Endothelial cell of umbilical vein (primary cell): ENCODE results near the gene CSH2. TPM values are rescaled to one million over a fixed set of nuclear protein-coding genes. Genes with fewer than 3 reads are reported as not detected.
A peak's percentile ranks its signal among the peaks of the same experiment; 100 is the strongest.
"Not testable (repeated sequence)": the region's sequence is repeated elsewhere in the genome, so short reads cannot be mapped to it uniquely, and the experiment has no call there.

ENCODE experiments used
- BruUV-seq: library from RNA; stranded (reverse); fragments of 400-500 nt; replicated peaks from 2 replicates; lab custom pipeline; 2021; lab: Mats Ljungman, UMichigan
- CTCF ChIA-PET: fragments of 300-600, 350-600 bp; sonication (Branson Sonifier 250); formaldehyde crosslinking; loops from one replicate; lab custom pipeline; 2021; ENCODE audit warnings: antibody characterized with exemption, inconsistent platforms; lab: Charles Lee
- POLR2A ChIA-PET: fragments of 300-600, 350-600 bp; sonication (Branson Sonifier 250); formaldehyde crosslinking; loops from one replicate; lab custom pipeline; 2021; ENCODE audit warnings: antibody characterized with exemption, inconsistent platforms; lab: Charles Lee
- DNase-seq: peaks from one replicate; pipeline ENCODE4 v3.0.0-alpha.2; 2011; ENCODE audit warnings: low read depth, low spot score
- FAIRE-seq: peaks from 2 replicates; lab custom pipeline; 2011; peaks lifted over from hg19 to GRCh38; lab: Jason Lieb, UNC
- H2AFZ ChIP-seq: 2 replicates; pipeline ENCODE4 v1.6.0; 2012; ENCODE audit warnings: low read depth, low read length, control low read depth, inconsistent platforms
- H3K27ac ChIP-seq: 2 replicates; pipeline ENCODE4 v1.5.1; 2011; ENCODE audit warnings: low read depth, mild to moderate bottlenecking, control low read depth, low read length, moderate library complexity; ENCODE audit not compliant: insufficient read depth
- H3K27me3 ChIP-seq, 2 experiments: 2 replicates each; pipeline versions ENCODE4 v1.6.0 to v1.6.1; 2011; ENCODE audit warnings: low read length in 2 of 2, mixed read lengths in 1 of 2; ENCODE audit not compliant: control insufficient read depth in 2 of 2, insufficient read depth in 2 of 2
- H3K36me3 ChIP-seq, 2 experiments: 2 replicates in 1 of 2; 3 replicates in 1 of 2; pipeline ENCODE4 v1.5.1; 2011; ENCODE audit warnings: low read length in 2 of 2, mild to moderate bottlenecking in 1 of 2, moderate library complexity in 1 of 2; ENCODE audit not compliant: control insufficient read depth in 2 of 2, insufficient read depth in 2 of 2; ENCODE audit errors: extremely low read depth in 1 of 2
- H3K4me1 ChIP-seq: 3 replicates; pipeline ENCODE4 v1.5.1; 2011; ENCODE audit warnings: mild to moderate bottlenecking, low read length; ENCODE audit not compliant: control insufficient read depth, insufficient read depth; ENCODE audit errors: extremely low read depth
- H3K4me2 ChIP-seq: 2 replicates; pipeline ENCODE4 v1.6.1; 2011; ENCODE audit warnings: low read length, control low read depth, mixed read lengths; ENCODE audit not compliant: insufficient read depth
- H3K4me3 ChIP-seq, 3 experiments: fragments of 200-600 bp in 1 of 3; sonication (generic), shearing (Covaris generic) in 1 of 3; replicated peaks in 1 of 3; 2 replicates each; pipeline ENCODE4 v1.5.1; 2011 to 2016; ENCODE audit warnings: control low read depth in 3 of 3, low read length in 3 of 3, mild to moderate bottlenecking in 2 of 3, inconsistent platforms in 1 of 3, low read depth in 1 of 3, moderate library complexity in 1 of 3; ENCODE audit not compliant: insufficient read depth in 1 of 3
- H3K79me2 ChIP-seq: 2 replicates; pipeline ENCODE4 v1.6.0; 2012; ENCODE audit warnings: low read length, inconsistent platforms; ENCODE audit not compliant: control insufficient read depth, insufficient read depth
- H3K9ac ChIP-seq: replicated peaks from 2 replicates; pipeline ENCODE3; 2011; ENCODE audit warnings: low read length, control low read depth; ENCODE audit not compliant: insufficient read depth; ENCODE audit errors: extremely low read depth
- H3K9me1 ChIP-seq: replicated peaks from 3 replicates; pipeline ENCODE4 v1.6.0; 2011; ENCODE audit warnings: mild to moderate bottlenecking, low read length; ENCODE audit not compliant: control insufficient read depth, insufficient read depth; ENCODE audit errors: extremely low read depth
- H3K9me3 ChIP-seq: replicated peaks from 2 replicates; pipeline ENCODE4 v1.5.1; 2012; ENCODE audit warnings: low read length, inconsistent platforms; ENCODE audit not compliant: control insufficient read depth, insufficient read depth
- H4K20me1 ChIP-seq: replicated peaks from 2 replicates; pipeline ENCODE3; 2011; ENCODE audit warnings: mild to moderate bottlenecking, low read length; ENCODE audit not compliant: control insufficient read depth, insufficient read depth; ENCODE audit errors: extremely low read depth
- CTCF ChIP-seq, 2 donors: IDR thresholded peaks; 1 replicate in 1 of 2; 2 replicates in 1 of 2; pipeline ENCODE4 v1.5.1; 2011; ENCODE audit warnings: low read length in 2 of 2, mild to moderate bottlenecking in 2 of 2, moderate library complexity in 2 of 2, control low read depth in 1 of 2, inconsistent platforms in 1 of 2, low read depth in 1 of 2; ENCODE audit not compliant: insufficient read depth in 1 of 2; ENCODE audit errors: extremely low read depth in 1 of 2
- dilution Hi-C: fragments of 300-500 bp; cut with MboI; formaldehyde crosslinking; loops from one replicate; pipeline ENCODE4 v1.15.0; 2019; ENCODE audit warnings: low sequenced_read_pairs; ENCODE audit not compliant: extremely low pct_ligation_motif_present
- intact Hi-C: fragments of 100-400 bp; cut with micrococcal nuclease; formaldehyde crosslinking; loops from one replicate; pipeline ENCODE4 v1.10.0; 2022
- polyA plus RNA-seq, 4 experiments: library from polyadenylated mRNA; depleted of rRNA in 3 of 4; stranded (reverse) in 3 of 4; unstranded in 1 of 4; fragments of >200 nt; gene quantifications; 2 replicates each; pipeline versions ENCODE4 v1.2.1 to v1.2.3, GENCODE V29; 2011 to 2012; ENCODE audit warnings: missing spikeins in 1 of 4
- total RNA-seq: library from RNA; stranded (reverse); gene quantifications from 2 replicates; pipeline ENCODE4 v1.2.3, GENCODE V29; 2021
- TF ChIP-seq, protein P1 (sequence below): IDR thresholded peaks from 2 replicates; pipeline ENCODE4 v1.6.1; 2011; ENCODE audit not compliant: insufficient read depth, insufficient read length

The CSH2 gene
- total and polyA plus RNA-seq, 2 donors (not counting 3 experiments of a cell fraction or from before 2014, with no cell fraction given): not detected

DNA sequence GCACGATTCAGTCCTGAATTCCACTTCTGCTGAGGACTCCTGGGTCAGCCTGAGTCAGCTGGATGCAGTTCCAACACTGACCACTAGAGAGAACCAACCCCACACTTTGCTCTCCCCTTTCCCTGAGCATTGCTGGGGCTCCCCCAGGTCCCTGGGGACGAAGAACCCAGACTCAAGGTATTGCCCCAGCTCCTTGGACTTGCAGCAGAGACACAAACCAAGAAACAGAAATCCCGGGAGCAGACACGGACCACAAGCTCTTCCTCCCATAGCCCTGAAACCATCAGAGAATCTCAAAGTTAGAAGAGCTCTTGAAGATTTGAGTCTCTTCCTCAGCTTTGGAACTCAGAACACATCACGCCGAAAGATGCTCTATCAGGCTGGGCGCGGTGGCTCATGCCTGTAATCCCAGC, 45.8 kb upstream of the CSH2 start:
- POLR2A ChIA-PET: interaction anchor here (1.0 to 1.4 kb wide), 2 partner anchors 81 to 211 kb away, joined by 3 to 5 read pairs; no protein-coding TSS in a partner anchor
- H3K4me3 ChIP-seq: no peak overlapping the region
- intact Hi-C loops (loop anchor here (1.0 kb wide), 4 partner anchors 27 to 214 kb away; no protein-coding TSS in a partner anchor), dilution Hi-C loops (no loop called here)
- H3K27ac ChIP-seq: no peak overlapping the region
- TF ChIP-seq, protein P1, sequence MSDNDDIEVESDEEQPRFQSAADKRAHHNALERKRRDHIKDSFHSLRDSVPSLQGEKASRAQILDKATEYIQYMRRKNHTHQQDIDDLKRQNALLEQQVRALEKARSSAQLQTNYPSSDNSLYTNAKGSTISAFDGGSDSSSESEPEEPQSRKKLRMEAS: no peak
- peak; percentile 75 to 89 for TF ChIP-seq CTCF (IDR thresholded peaks at IDR 0.05; ENCODE audit: extremely low read depth in 1 of 2, insufficient read depth in 1 of 2, low read depth in 1 of 2, low read length in 2 of 2)
- CTCF ChIA-PET: interaction anchor here (0.7 to 7.3 kb wide), 40 partner anchors 9 to 383 kb away, joined by 3 to 183 read pairs (median 6); partner anchors contain the start of genes CD79B, ERN1, ICAM2 and PRR29
- H3K36me3 ChIP-seq: no peaks in the 10 kb centered on the region
- no peaks in the 10 kb centered on the region for H3K79me2 ChIP-seq
- H3K9me3 ChIP-seq: no peaks in the 10 kb centered on the region
- no peak overlapping the region for H3K4me2 ChIP-seq
- FAIRE-seq: peak; percentile 92
- DNase-seq: peak; percentile 68
- no peaks in the 10 kb centered on the region for H4K20me1 ChIP-seq
- H3K9me1 ChIP-seq: no peaks in the 10 kb centered on the region
- H3K27me3 ChIP-seq: peaks cover 0 to 3% of the 10 kb centered on the region in 2 experiments
- no peak overlapping the region for H2AFZ ChIP-seq
- H3K9ac ChIP-seq: no peak overlapping the region
- no TSS peak for BruUV-seq
- no peaks in the 10 kb centered on the region for H3K4me1 ChIP-seq

DNA sequence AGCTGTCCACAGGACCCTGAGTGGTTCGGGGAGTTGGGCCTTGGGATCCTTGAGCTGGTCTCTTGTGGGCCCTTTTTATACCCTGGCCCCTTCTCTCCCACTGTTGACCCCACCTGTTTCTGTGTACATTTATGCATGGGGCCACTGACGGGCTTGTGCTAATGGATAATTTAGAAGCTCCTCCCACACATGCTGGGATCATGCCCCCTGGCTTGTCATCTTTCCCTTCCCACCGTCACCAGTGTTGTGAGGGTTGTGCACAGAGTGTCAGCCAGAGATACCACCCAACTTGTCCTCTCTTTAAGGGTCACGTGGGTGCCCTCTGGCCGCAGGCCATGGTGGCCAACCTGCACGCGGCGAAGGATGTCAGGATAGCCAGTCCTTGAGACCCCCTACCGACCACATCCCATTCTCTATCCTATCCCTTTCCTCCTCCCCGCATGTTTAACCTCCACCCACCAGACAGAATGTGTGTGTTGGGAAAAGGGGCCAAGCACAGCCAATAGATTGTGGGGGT, 45.4 kb upstream of the CSH2 start, which contains the start of gene GH1:
Gene GH1, minus strand, starts transcription at position 51 of the 517 bp plus-strand sequence. CDS start 63 bp downstream, outside the sequence.
- H2AFZ ChIP-seq, H3K9me1 ChIP-seq, H3K4me3 ChIP-seq, H3K27ac ChIP-seq, H3K4me2 ChIP-seq, H3K9me3 ChIP-seq, DNase-seq, H3K36me3 ChIP-seq, H3K9ac ChIP-seq, H3K4me1 ChIP-seq, dilution Hi-C loops, H4K20me1 ChIP-seq, BruUV-seq, FAIRE-seq, H3K27me3 ChIP-seq, H3K79me2 ChIP-seq: not testable (repeated sequence)
- ChIA-PET CTCF (interaction anchor here (0.8 to 7.3 kb wide), 33 partner anchors 9 to 284 kb away, joined by 3 to 183 read pairs (median 8); partner anchors contain the start of genes CD79B, ERN1, ICAM2 and PRR29), POLR2A (interaction anchor here (1.4 kb wide), 1 partner anchor 212 kb away, joined by 3 read pairs; no protein-coding TSS in a partner anchor)
- intact Hi-C loops: loop anchor here (1.0 kb wide), 4 partner anchors 27 to 214 kb away; no protein-coding TSS in a partner anchor
